Stimulated activated naive CD8-positive, alpha-beta T cell treated with anti-CD3 and anti-CD28 coated beads, Interleukin-15, Interleukin-2, amounts not matched to agents 100 ng/mL and 50 ng/mL, for 24 hours (primary cell): Measurements from ENCODE around the gene ARHGEF26.

Source experiments
- H3K27ac Mint-ChIP-seq: one replicate; pipeline ENCODE4 v1.8.0; 2021; ENCODE audit warnings: mild to moderate bottlenecking, mixed read lengths
- H3K27me3 Mint-ChIP-seq: one replicate; pipeline ENCODE4 v1.8.0; 2021; ENCODE audit warnings: mixed read lengths
- H3K36me3 Mint-ChIP-seq: one replicate; pipeline ENCODE4 v1.8.0; 2021; ENCODE audit warnings: low read depth, mixed read lengths
- H3K4me1 Mint-ChIP-seq: one replicate; pipeline ENCODE4 v1.8.0; 2021; ENCODE audit warnings: low read depth, mixed read lengths
- H3K4me3 Mint-ChIP-seq: one replicate; pipeline ENCODE4 v1.8.0; 2021; ENCODE audit warnings: mild to moderate bottlenecking, mixed read lengths
- H3K9me3 Mint-ChIP-seq: one replicate; pipeline ENCODE4 v1.8.0; 2021; ENCODE audit warnings: mixed read lengths

Gene ARHGEF26

GRCh38 chr3:154129625-154130024 is 8.4 kb downstream of the ARHGEF26 start:
- peaks cover 5% of the 10 kb centered on the region for H3K9me3 Mint-ChIP-seq
- H3K36me3 Mint-ChIP-seq, result no peaks in the 10 kb centered on the region
- H3K4me3 Mint-ChIP-seq, result no peak overlapping the region
- no peak overlapping the region for H3K27ac Mint-ChIP-seq
- no peaks in the 10 kb centered on the region for H3K4me1 Mint-ChIP-seq
- H3K27me3 Mint-ChIP-seq, result peaks cover 29% of the 10 kb centered on the region

DNA sequence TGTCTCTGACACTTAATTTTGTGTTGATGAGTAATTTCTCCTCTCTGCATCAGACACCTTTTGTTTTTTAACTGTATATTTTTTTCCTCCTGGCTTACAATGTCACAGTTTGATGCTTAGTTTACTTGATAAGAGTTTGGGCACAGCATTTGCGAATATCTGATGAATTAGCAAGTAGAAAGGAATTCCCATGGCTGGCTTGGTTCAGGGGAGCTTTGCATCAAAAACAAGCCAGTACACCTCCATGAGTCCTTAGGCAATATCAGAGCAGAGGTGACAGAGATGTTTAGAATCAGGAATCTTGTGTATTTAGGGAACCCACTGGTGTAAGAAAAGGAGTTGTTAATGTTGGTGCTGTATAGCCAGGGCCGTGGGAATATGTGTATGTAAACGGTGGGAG is 9.3 kb downstream of the ARHGEF26 start:
- H3K27ac Mint-ChIP-seq, result no peak overlapping the region
- H3K4me3 Mint-ChIP-seq, result no peak overlapping the region
- peaks cover 27% of the 10 kb centered on the region for H3K27me3 Mint-ChIP-seq
- H3K4me1 Mint-ChIP-seq, result no peaks in the 10 kb centered on the region
- no peaks in the 10 kb centered on the region for H3K36me3 Mint-ChIP-seq
- peaks cover 5% of the 10 kb centered on the region for H3K9me3 Mint-ChIP-seq

GRCh38 chr3:154131830-154132229 is 10.6 kb downstream of the ARHGEF26 start:
- Mint-ChIP-seq H3K9me3 (peaks cover 5% of the 10 kb centered on the region), H3K27ac (no peak overlapping the region), H3K27me3 (peaks cover 23% of the 10 kb centered on the region), H3K4me3 (no peak overlapping the region), H3K4me1 (no peaks in the 10 kb centered on the region), H3K36me3 (no peaks in the 10 kb centered on the region)

- peaks cover 5% of the 10 kb centered on the region for H3K9me3 Mint-ChIP-seq
- no peaks in the 10 kb centered on the region for H3K4me1 Mint-ChIP-seq
- H3K27me3 Mint-ChIP-seq, result peaks cover 23% of the 10 kb centered on the region
- no peak overlapping the region for H3K4me3 Mint-ChIP-seq
- no peaks in the 10 kb centered on the region for H3K36me3 Mint-ChIP-seq
- H3K27ac Mint-ChIP-seq, result no peak overlapping the region
Measured at GRCh38 chr3:154132777-154133375, 11.7 kb downstream of the ARHGEF26 start.

DNA sequence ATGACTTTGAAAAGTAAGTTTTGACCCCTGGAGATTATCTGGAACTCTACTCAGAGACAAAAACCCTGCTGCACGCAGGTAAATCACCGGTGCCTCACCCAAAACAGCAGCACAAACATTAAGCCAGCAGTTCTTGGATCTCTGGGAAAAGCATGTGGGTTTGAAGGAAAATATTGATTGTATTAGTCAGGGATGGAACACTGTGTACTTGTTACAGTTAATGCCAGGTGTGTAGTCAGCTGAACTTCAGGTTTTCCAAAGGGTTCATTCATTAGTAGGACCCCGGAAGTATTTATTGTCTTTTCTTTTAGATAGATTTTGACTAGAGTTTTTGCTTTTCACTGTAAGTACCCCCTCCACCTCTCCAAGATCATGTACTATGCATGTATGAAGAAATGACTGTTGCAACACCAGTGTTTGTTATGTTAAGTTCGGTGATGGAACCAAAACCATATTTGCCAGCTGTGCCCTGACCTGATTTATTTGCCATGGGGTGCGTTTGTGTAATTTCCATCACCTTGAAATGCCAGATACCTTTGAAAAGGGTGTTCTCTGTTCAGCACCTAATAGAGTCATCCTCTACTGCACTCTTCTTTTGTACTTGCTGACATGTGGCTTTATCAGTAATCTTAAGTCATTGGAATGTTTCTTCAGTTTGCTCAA is 14.5 kb downstream of the ARHGEF26 start:
- H3K4me3 Mint-ChIP-seq, result no peak overlapping the region
- no peaks in the 10 kb centered on the region for H3K9me3 Mint-ChIP-seq
- no peak overlapping the region for H3K27ac Mint-ChIP-seq
- peaks cover 17% of the 10 kb centered on the region for H3K27me3 Mint-ChIP-seq
- no peaks in the 10 kb centered on the region for H3K4me1 Mint-ChIP-seq
- no peaks in the 10 kb centered on the region for H3K36me3 Mint-ChIP-seq

GRCh38 chr3:154137036-154137435 is 15.8 kb downstream of the ARHGEF26 start:
- no peaks in the 10 kb centered on the region for H3K36me3 Mint-ChIP-seq
- H3K9me3 Mint-ChIP-seq, result no peaks in the 10 kb centered on the region
- H3K27ac Mint-ChIP-seq, result no peak overlapping the region
- no peaks in the 10 kb centered on the region for H3K4me1 Mint-ChIP-seq
- peaks cover 17% of the 10 kb centered on the region for H3K27me3 Mint-ChIP-seq
- no peak overlapping the region for H3K4me3 Mint-ChIP-seq

DNA sequence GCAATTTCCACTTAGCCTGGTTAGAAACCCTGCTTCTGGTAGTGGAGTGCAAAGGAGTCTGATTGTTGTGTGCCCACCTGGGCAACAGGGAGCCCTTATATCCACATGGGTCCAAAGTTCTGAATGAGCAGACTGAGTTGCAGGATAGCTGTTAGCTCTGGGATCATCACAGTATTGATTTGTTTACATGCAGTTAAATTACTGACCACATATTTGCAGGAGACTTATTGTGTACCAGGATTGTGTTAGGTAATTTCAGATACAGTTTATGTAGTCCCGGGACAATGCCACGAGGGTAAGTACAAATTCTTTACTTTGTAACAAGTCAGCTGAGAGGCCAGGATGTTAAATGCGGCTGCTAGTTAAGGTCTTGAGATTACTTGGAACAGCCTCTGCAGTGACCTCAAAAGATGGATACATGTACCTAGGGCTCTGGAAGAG is 18.8 kb downstream of the ARHGEF26 start:
- Mint-ChIP-seq H3K9me3 (no peaks in the 10 kb centered on the region), H3K36me3 (no peaks in the 10 kb centered on the region), H3K27me3 (peaks cover 5% of the 10 kb centered on the region), H3K4me1 (no peaks in the 10 kb centered on the region), H3K27ac (no peak overlapping the region), H3K4me3 (no peak overlapping the region)

DNA sequence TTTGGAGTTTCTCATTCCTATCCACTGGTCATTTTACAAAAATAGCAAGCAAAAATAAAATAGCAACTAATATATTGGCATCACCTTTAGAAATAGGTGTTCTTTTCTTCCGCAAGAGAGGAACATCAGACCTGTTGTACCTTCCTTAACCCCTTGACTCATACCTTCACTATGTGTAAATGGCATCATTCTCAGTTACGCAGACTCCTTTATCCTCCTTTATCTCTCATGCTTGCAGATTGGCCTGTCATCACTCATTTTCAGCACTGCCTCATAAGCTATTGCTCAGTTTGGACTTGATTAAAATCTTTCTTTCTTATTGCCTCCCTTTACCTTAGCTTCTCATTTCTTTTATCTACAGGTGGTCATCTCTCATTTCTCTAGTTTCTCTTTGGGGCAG is 21.4 kb downstream of the ARHGEF26 start:
- H3K9me3 Mint-ChIP-seq, result no peaks in the 10 kb centered on the region
- H3K27me3 Mint-ChIP-seq, result no peaks in the 10 kb centered on the region
- no peak overlapping the region for H3K4me3 Mint-ChIP-seq

DNA sequence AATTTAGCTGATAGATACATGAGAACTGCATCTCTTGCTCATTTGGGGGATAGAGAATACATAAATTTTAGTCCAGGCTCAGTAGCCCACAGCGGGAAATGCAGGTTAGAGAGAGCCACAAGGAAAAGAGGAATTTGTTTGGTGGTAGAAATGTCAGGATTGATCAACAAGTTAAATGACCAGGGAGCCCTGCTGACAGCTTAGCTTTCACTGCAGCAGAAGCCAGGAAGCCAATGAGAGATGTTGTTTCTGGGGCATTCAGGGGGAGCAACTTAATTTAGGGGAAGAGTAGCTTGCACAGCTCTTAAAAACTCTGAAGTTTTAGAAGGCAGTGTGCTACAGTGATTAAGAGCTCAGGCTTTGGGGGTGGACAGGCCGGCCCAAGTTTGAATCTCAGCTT is 22.7 kb downstream of the ARHGEF26 start:
- Mint-ChIP-seq H3K4me1 (no peaks in the 10 kb centered on the region), H3K4me3 (no peak overlapping the region), H3K27ac (no peak overlapping the region), H3K36me3 (no peaks in the 10 kb centered on the region), H3K27me3 (no peaks in the 10 kb centered on the region), H3K9me3 (no peaks in the 10 kb centered on the region)

More for the DNA sequence above, 21.4 kb downstream of the ARHGEF26 start:
- no peak overlapping the region for H3K27ac Mint-ChIP-seq
- no peaks in the 10 kb centered on the region for H3K4me1 Mint-ChIP-seq
- no peaks in the 10 kb centered on the region for H3K36me3 Mint-ChIP-seq

DNA sequence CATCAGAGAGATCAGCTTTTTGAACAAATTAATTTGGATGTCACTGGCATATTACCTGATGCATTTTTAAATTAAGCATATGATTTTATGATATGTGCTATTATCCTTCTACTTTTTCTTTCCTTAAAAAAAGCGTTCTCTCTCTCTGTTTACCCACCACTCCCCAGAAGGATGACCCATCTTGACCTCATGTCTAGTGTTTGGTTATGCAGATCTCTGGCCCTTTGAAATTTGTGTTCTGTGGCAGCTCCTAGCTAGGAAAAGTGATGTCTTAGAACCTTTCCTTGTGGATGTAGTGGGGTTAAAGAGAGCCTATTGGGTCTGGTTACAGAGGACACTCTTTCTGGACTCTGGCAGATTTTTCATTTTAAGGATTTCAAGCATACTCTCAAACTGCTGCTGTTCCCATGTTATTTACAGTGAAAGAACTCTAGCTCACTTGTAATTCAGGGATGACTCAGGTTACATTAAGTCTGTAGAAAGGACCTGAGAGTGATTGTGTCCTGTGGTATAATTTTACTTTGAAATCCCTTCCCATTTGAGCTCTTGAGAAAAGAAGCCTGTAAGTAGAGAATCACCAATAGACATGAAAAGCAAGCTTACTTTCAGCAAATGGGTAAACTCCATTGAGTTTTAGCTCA is 23.8 kb downstream of the ARHGEF26 start:
- no peak overlapping the region for H3K27ac Mint-ChIP-seq
- no peaks in the 10 kb centered on the region for H3K4me1 Mint-ChIP-seq
- no peak overlapping the region for H3K4me3 Mint-ChIP-seq
- no peaks in the 10 kb centered on the region for H3K36me3 Mint-ChIP-seq
- no peaks in the 10 kb centered on the region for H3K27me3 Mint-ChIP-seq
- H3K9me3 Mint-ChIP-seq, result no peaks in the 10 kb centered on the region

DNA sequence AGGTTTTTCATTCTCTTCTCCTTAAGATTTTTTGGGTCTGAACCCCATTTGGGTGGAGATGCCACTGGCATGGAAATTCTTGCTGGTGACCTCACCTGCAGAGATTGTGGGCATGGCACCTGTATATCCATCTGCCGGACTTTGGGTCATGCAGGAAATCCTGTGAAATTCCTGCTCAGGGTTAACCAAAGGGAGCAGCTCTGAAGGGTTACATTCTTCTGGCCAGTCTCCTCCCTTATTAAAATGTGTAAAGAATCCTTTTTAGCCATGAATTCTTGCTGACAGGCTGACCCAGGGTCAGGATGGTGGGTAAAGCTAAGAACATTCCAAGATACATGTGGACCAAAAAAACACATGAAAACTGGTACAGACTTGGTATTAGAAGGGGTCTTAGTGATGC is 27.4 kb downstream of the ARHGEF26 start:
- no peak overlapping the region for H3K4me3 Mint-ChIP-seq
- no peak overlapping the region for H3K27ac Mint-ChIP-seq
- H3K4me1 Mint-ChIP-seq, result no peaks in the 10 kb centered on the region
- H3K9me3 Mint-ChIP-seq, result no peaks in the 10 kb centered on the region
- H3K27me3 Mint-ChIP-seq, result peaks cover 6% of the 10 kb centered on the region
- H3K36me3 Mint-ChIP-seq, result no peaks in the 10 kb centered on the region

DNA sequence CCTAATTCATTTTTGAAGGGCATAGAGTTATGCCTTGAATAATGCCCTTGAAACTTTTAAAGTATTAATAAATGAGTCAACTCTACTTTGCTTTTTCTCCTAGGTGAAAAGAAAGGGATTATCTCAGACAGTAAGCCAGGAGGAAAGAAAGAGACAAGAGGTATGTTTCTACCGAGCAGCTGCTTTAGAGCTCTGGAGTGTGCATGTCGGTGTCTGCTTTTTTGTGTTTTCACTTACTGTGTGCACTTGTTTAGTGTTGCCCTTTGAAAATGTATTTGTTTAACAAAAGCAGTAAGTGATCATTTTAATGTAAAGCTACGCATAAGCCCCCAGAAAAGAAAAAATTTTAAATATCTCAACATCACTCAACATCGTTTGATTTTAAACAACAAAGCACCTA is 28.1 kb downstream of the ARHGEF26 start:
- Mint-ChIP-seq H3K4me3 (no peak overlapping the region), H3K27ac (no peak overlapping the region), H3K27me3 (peaks cover 6% of the 10 kb centered on the region), H3K9me3 (no peaks in the 10 kb centered on the region), H3K4me1 (no peaks in the 10 kb centered on the region), H3K36me3 (no peaks in the 10 kb centered on the region)

- Mint-ChIP-seq H3K4me1 (no peaks in the 10 kb centered on the region), H3K27ac (no peak overlapping the region), H3K4me3 (no peak overlapping the region), H3K9me3 (no peaks in the 10 kb centered on the region), H3K27me3 (peaks cover 13% of the 10 kb centered on the region), H3K36me3 (no peaks in the 10 kb centered on the region)
Measured at GRCh38 chr3:154151969-154152368, 30.8 kb downstream of the ARHGEF26 start.

GRCh38 chr3:154152741-154153140 is 31.6 kb downstream of the ARHGEF26 start:
- no peak overlapping the region for H3K27ac Mint-ChIP-seq
- H3K27me3 Mint-ChIP-seq, result peaks cover 13% of the 10 kb centered on the region
- H3K4me3 Mint-ChIP-seq, result no peak overlapping the region
- H3K9me3 Mint-ChIP-seq, result no peaks in the 10 kb centered on the region
- no peaks in the 10 kb centered on the region for H3K4me1 Mint-ChIP-seq
- H3K36me3 Mint-ChIP-seq, result no peaks in the 10 kb centered on the region

DNA sequence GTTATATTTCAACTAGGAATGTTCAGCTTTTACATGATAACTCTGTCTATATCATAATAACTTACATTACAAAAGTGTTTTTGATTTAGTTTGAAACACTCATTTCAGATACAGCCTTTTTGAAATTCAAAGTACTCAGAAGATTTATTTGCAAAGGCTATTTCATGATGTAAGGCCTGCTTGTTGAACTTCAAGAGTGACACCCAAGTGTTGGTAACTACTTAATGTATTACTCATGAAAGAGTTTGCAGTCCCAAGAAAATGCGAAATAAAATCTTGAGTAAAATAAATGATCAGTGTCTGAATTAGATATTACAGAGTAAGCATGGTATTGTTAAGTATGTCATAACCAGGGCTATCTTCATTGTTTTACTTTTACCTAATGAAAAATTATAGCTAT is 35.3 kb downstream of the ARHGEF26 start:
- Mint-ChIP-seq H3K27me3 (peaks cover 12% of the 10 kb centered on the region), H3K4me1 (no peaks in the 10 kb centered on the region), H3K4me3 (no peak overlapping the region), H3K36me3 (no peaks in the 10 kb centered on the region), H3K9me3 (no peaks in the 10 kb centered on the region), H3K27ac (no peak overlapping the region)
